ENCODE results near the gene SERPINH1.
"Not testable (repeated sequence)": the region's sequence is repeated elsewhere in the genome, so short reads cannot be mapped to it uniquely, and the experiment has no call there.

SERPINH1 gene

DNA sequence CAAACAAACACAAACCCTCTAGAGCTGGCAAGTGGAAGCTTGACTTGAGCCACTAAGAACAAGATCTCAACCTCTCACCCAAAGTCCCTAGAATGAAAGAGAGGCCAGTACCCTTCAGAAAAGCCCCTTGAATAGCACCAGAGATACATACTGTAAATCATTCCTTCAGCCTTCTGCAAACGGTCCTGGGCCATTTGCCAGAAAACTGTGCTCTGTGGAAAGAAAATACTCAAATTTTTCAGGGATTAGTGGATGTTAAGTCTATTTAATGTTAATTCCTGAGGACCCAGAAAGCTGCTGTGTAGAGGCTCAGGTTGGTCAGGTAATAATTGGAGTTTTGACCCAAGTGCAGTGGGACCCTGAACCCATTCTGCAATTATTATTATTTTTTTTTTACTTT is 16.9 kb downstream of the SERPINH1 start:
- DNase-seq, result no peak

GRCh38 chr11:75579841-75580240 is 17.8 kb downstream of the SERPINH1 start:
- no peak for DNase-seq

DNA sequence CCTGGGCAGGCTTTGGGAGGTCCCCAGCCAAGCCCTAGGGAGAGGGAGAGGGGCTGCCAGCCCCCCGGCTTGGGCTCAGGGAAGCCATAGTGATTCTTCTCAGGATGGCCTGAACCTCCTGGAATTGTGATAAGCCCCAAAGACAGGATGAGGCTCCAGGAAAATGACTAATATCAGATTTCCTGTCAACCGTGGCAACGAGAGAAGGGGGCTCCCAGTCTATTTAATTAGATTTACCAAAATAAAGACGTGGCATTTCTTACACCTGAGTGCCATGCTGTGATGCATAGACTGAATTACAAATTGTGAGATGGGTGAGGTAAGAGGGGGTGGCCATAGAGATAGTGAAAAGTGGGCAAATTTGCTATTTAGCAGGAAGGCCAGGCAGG is 20.4 kb downstream of the SERPINH1 start:
- no peak for DNase-seq

- no peak for DNase-seq
Observed at GRCh38 chr11:75582895-75583717, 21.1 kb downstream of the SERPINH1 start.

- DNase-seq, result no peak
Observed at GRCh38 chr11:75583718-75584658, 21.9 kb downstream of the SERPINH1 start.

DNA sequence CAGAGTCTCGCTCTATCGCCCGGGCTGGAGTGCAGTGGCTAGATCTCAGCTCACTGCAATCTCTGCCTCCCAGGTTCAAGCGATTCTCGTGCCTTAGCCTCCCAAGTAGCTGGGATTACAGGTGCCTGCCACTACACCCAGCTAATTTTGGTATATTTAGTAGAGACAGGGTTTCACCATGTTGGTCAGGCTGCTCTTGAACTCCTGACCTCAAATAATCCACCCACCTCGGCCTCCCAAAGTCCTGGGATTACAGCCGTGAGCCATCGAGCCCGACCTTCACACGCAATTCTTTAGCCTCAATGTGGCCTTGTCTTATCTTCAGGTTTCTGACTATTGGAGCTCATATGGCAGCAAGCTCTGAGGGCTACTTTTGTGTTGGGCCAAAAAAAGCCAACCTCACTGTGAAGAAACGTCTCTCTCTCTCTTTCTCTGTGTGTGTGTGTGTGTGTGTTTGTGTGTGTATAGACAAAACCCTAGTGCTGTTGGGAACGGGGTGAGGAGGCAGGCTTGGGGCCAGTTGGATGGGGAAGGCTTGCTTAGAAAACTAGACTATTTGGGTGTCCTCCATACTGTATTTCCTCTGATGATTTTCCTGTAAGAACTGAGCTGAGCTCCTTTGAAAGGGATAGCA is 22.7 kb downstream of the SERPINH1 start:
- DNase-seq, result not testable (repeated sequence)

- DNase-seq, result no peak
Observed at GRCh38 chr11:75585293-75585670, 23.2 kb downstream of the SERPINH1 start.

GRCh38 chr11:75586395-75586794 is 24.3 kb downstream of the SERPINH1 start:
- no peak for DNase-seq

DNA sequence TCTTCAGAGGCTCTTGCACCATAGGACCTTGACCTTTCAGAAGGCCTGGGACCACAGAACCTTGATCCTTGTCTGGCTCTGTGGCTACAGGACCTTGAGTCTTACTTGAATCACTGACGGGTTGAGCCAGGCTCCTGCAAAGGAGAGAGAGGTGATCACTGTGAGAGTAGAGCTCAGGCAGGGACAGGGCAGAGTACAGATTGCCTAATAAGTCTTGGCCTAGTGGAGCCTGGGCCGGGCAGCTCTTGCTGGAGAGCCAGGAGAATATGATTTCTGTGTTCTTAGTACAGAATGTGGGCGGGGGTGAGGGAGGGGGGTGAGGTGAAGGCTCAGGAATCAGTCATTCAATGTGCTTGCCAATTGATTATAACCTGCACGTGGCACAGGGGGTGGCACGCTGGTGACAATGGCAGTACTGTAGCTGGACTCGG is 26.0 kb downstream of the SERPINH1 start:
- DNase-seq, result no peak

DNA sequence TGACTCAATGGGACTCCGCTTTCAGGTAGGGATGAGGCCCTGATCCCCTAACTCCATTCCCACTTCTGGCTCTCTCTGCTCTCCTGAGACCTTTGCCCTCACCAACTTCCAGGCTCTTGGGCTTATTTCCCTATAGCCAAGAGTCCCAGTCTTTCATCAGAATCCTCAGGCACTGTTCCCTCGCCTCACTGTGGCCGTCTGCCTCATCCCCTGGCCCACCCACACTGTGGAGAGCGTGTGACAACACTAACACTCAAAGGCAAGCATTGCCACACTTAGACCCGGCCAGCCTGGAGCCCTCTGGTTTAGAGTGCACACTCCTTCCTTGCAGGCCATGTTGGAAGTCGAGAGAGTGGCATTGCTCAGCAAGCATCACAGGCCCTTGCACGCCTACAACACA is 27.0 kb downstream of the SERPINH1 start:
- DNase-seq, result no peak

DNA sequence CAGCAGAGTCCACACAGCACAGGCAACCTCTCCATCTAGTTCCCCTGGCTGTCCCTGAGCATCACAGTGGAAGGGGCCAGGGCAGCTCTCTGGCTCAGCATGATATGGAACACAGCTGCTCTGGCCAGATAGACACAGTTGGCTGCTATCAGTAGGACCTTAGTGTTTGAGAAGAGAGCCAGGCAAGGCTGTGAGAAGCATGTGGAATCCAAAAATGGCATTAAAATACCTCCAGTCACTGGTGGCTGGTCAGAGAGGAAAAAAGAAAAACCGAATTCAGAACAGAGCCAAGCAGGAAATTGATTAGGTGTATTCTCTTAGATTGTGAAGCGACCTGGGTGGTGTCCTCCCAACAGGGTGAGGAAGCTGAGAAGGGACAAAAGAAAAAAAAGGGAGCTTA is 27.9 kb downstream of the SERPINH1 start:
- DNase-seq, result no peak

DNA sequence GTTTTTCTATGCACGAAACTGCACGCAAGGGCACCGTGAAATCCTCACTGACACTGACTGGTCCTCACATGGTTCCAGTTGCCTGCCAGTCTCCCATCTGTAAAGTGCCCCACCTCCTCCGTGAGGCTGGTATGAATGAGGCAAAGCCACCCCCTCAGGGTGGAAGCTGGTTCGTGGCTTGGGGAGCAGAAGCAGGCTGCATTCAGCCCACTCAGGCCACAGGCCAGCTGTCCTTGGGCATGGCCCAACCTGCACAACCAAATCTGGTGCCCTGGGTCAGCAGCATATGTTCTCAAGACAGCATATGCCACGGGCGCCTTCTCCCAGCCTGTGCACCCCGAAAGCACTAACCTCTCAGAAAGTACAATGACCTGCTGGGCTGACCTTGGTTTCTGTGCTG is 29.3 kb downstream of the SERPINH1 start:
- no peak for DNase-seq

DNA sequence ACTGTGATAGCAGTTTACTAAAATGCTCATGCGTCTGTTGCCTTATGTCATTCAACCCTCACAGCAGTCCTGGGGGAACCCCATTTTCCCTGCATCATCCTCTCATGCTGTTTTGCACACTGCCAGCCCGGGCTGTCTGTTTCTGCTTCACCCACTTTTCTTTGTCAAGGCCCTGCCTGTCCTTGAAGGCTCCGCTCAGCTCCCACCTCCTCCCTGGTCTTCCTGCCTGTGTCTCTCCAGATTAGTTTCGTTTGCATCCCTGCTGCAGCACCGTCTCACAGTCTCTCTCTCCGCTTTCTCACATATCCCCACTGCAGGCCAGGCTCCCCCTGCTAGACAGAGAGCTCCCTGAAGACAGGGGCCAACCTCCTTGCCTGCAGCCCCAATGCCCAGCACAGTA is 29.9 kb downstream of the SERPINH1 start:
- DNase-seq, result no peak

DNA sequence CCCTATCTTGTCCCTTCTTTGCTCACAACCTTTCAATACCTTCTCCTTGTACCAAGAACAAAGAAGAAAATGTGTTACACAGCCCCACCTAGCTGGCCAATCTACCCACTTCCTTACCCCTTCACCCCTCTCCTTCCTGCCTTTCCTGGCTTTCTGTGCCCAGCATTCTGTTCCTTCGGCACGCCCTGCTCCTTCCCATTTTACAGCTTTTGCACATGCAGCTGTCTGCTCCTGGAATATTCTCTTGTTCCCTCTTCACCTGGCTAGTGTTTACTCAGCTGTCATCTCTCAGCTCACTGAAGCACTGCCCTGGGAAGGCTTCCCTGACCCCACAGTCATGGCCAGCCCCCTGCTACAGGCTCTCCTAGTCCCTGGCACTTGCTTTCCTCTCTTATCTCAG is 30.7 kb downstream of the SERPINH1 start:
- no peak for DNase-seq

- no peak for DNase-seq
Observed at GRCh38 chr11:75593286-75593915, 31.3 kb downstream of the SERPINH1 start.

DNA sequence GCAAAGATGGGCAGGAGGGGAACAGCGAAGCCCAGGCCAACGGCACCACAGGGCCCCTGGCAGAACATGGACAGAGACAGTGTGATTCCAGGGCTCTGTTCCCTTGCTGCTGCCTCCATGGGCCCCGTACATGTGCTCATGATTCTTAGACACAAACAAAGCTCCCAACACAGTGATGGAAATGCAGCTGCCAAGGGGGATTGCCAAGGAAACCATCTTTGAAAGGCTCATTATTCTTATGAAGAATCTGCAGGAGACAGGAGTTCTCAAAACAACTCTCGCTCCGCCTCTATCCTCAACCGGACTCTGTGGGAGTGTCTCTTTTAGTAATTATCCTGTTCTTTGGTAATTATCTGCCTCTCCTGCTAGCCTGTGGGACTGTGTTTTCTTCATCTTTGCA is 32.2 kb downstream of the SERPINH1 start:
- DNase-seq, result no peak

DNA sequence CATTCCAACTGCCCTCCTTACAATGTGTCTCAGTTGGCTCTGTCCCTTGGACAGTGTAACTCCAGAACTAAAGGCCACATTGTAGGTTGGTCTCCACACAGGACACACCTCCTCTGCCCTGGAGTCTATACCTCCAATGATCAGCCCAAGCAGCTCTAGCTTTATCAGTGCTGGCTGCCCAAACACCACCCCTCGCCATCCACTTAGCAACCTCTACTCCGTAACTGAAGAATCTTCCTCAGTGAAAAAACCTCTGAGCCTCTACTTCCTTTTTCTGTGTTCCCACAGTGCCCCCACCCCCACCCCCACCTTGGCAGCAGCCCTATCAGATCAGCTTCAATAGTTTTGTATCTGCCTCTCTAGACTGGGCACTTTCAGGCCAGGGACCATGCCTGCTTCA is 33.4 kb downstream of the SERPINH1 start:
- no peak for DNase-seq

DNA sequence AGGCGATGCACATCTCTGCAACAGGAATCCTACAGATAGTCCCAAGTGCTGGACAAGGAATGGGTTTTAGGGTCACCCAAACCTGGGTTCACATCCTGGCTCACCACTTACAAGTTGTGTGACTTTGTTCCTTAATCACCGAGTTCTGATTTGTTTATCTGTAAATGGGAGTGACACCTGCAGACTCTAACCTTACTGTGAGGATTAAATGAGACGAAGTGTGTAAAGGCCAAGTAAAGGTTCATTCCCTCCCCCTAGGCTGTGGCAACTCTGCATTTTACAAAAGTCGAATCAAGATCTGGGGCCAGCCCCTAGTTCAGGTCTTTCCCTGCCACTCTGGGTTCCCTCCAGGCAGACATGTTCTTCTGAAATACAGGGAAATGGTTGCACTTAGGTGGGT is 34.9 kb downstream of the SERPINH1 start:
- DNase-seq, result no peak

DNA sequence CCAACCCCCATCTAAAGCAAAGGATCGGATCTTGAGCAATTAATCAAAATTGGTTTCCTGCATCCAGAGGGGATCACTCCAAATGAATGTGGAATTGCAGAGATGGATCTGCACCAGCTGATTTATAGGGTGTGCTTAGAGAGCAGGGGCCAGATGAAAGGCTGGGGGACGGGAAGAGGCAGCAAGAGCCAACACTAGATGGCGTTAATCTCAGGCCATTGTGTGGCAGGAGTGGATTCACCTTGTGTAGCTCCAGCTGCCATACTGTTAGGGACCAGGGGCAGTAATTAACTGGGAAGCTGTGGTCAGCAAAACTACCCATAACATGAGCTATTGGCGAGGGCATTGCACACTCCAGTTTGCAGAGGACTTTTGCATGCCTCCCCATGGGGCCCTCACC is 35.6 kb downstream of the SERPINH1 start:
- DNase-seq, result no peak

DNA sequence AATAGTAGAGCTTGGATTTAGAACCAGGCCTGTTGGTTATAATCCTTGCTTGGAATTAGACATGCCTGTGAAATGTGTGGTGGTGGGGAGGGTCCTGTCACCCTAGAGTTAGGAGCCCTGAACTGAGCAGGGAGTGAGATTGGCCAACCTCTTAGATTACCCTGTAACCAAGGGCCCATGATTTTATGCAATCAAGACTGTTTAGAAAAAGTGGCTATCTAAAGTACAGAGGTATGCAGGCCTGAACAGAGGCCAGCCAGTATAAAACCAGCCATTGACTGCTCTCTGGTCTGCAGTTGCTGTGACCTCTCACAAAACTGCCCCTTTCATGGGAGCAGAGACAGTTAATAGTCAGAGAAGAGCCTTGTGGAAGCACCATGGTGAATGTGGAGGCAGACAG is 36.2 kb downstream of the SERPINH1 start:
- DNase-seq, result no peak

DNA sequence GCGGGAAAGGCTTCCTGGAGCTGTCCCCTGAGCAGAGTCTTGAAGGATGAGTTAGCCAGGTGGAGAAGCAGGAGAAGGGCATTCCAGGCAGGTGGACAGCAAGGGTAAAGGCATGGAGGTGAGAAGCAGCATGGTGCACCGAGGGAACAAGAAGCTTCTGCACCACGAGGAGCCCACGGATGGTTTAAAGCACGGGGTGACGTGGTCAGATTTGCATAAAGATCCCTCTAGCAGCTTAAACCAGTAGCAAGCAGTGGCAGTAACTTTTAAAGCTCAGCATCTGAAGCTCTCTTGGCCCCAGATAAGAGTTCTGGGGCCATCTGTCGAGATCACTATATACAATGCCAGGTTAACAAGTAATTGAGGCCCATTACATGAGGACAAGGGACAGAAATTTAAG is 36.8 kb downstream of the SERPINH1 start:
- DNase-seq, result no peak

DNA sequence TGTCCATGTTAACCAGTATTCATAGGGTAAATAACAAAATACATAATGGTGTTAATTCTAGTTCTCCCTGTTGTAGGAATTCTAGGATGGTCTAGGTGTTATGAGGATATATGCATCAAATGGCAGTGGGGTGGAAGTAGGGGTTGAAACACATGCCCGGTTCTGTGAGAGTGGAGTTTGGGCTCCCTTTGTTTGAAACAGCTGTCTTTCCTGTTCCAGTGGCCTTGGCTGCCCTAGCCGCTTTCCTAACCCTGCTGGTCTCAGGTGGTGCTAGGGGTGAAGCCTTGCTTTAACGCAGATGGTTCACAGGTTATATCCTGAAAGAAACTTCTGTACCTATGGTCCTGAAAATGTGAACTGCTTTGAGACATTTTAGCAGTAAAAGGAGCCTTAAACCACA is 38.3 kb downstream of the SERPINH1 start:
- DNase-seq, result no peak

GRCh38 chr11:75601494-75601893 is 39.4 kb downstream of the SERPINH1 start:
- DNase-seq, result no peak

Measured in GF-D8 (cell line).